Measurements from ENCODE around the gene C2CD4A. TPM values are rescaled to one million over a fixed set of nuclear protein-coding genes. Genes with fewer than 3 reads are reported as not detected.

The C2CD4A gene
- polyA plus RNA-seq, 1 of the 3 experiments (the other 2 are of a cell fraction): not detected

GRCh38 chr15:62071711-62072308, 5.0 kb downstream of the C2CD4A start:
- ChIA-PET CTCF (interaction anchor here (0.6 to 3.7 kb wide), 20 partner anchors 11 to 268 kb away, joined by 3 to 20 read pairs (median 4); partner anchors contain the start of genes C2CD4B and VPS13C), POLR2A (no interaction called here)
- Histone ChIP-seq H2AFZ (ENCODE audit: low read depth) (no peak overlapping the region), H3K27me3 (ENCODE audit: insufficient read depth) (no peaks in the 10 kb centered on the region), H3K4me1 (ENCODE audit: control insufficient read depth in 1 of 2, insufficient read depth in 2 of 2, low read depth in 1 of 2, low read length in 1 of 2) (no peaks in the 10 kb centered on the region; a peak in 1 of 4 replicates), H3K27ac (ENCODE audit: low read depth in 2 of 2, low read length in 1 of 2) (no peak overlapping the region), H3F3A (replicated peaks; ENCODE audit: insufficient read depth) (peaks cover 10% of the 10 kb centered on the region), H3K9me3 (no peaks in the 10 kb centered on the region), H3K9ac (no peak overlapping the region), H4K20me1 (ENCODE audit: insufficient read depth) (no peaks in the 10 kb centered on the region), H3K9me2 (no peaks in the 10 kb centered on the region), H3K4me2 (no peak overlapping the region), H3K36me3 (replicated peaks in 1 of 2; ENCODE audit: control insufficient read depth in 1 of 2, insufficient read depth in 2 of 2, low read length in 1 of 2) (no peaks in the 10 kb centered on the region), H3K79me2 (ENCODE audit: insufficient read depth) (no peaks in the 10 kb centered on the region), H3K4me3 (ENCODE audit: low read depth in 2 of 2, low read length in 1 of 2) (no peak overlapping the region)
- DNase-seq: peak; percentile 52
- TF ChIP-seq SIN3A (IDR thresholded peaks at IDR 0.05; ENCODE audit: borderline replicate concordance, low read depth, low read length): no peak
- TF ChIP-seq, protein P1, sequence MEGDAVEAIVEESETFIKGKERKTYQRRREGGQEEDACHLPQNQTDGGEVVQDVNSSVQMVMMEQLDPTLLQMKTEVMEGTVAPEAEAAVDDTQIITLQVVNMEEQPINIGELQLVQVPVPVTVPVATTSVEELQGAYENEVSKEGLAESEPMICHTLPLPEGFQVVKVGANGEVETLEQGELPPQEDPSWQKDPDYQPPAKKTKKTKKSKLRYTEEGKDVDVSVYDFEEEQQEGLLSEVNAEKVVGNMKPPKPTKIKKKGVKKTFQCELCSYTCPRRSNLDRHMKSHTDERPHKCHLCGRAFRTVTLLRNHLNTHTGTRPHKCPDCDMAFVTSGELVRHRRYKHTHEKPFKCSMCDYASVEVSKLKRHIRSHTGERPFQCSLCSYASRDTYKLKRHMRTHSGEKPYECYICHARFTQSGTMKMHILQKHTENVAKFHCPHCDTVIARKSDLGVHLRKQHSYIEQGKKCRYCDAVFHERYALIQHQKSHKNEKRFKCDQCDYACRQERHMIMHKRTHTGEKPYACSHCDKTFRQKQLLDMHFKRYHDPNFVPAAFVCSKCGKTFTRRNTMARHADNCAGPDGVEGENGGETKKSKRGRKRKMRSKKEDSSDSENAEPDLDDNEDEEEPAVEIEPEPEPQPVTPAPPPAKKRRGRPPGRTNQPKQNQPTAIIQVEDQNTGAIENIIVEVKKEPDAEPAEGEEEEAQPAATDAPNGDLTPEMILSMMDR (IDR thresholded peaks at IDR 0.05): peak; percentile 82
- TF ChIP-seq PBX3 (IDR thresholded peaks at IDR 0.05): no peak
- no peak for TF ChIP-seq MAX (IDR thresholded peaks at IDR 0.05; ENCODE audit: low read depth)
- TF ChIP-seq RAD21 (IDR thresholded peaks at IDR 0.05; ENCODE audit: low read length): peak; percentile 70
- TF ChIP-seq CHD2 (IDR thresholded peaks at IDR 0.05; ENCODE audit: low read length, partially characterized antibody): no peak
- TF ChIP-seq RXRA (IDR thresholded peaks at IDR 0.05; ENCODE audit: borderline replicate concordance, low read depth): no peak
- TF ChIP-seq USF1 (IDR thresholded peaks at IDR 0.05; ENCODE audit: borderline replicate concordance, low read depth): no peak
- TF ChIP-seq TAF1 (IDR thresholded peaks at IDR 0.05; ENCODE audit: borderline replicate concordance, low read depth, low read length): no peak
- peak; percentile 46 for TF ChIP-seq SMC3 (IDR thresholded peaks at IDR 0.05; ENCODE audit: low read depth, low read length)
- TF ChIP-seq, protein P2, sequence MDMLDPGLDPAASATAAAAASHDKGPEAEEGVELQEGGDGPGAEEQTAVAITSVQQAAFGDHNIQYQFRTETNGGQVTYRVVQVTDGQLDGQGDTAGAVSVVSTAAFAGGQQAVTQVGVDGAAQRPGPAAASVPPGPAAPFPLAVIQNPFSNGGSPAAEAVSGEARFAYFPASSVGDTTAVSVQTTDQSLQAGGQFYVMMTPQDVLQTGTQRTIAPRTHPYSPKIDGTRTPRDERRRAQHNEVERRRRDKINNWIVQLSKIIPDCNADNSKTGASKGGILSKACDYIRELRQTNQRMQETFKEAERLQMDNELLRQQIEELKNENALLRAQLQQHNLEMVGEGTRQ (IDR thresholded peaks at IDR 0.05; ENCODE audit: borderline replicate concordance, low read depth, low read length): no peak
- no peak for TF ChIP-seq YY1 (IDR thresholded peaks at IDR 0.05; ENCODE audit: low read depth)
- no peak for TF ChIP-seq JUND (IDR thresholded peaks at IDR 0.05)
- TF ChIP-seq REST (IDR thresholded peaks at IDR 0.05; ENCODE audit: low read depth, low read length): no peak
- TF ChIP-seq, protein P3, sequence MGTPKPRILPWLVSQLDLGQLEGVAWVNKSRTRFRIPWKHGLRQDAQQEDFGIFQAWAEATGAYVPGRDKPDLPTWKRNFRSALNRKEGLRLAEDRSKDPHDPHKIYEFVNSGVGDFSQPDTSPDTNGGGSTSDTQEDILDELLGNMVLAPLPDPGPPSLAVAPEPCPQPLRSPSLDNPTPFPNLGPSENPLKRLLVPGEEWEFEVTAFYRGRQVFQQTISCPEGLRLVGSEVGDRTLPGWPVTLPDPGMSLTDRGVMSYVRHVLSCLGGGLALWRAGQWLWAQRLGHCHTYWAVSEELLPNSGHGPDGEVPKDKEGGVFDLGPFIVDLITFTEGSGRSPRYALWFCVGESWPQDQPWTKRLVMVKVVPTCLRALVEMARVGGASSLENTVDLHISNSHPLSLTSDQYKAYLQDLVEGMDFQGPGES (IDR thresholded peaks at IDR 0.05; ENCODE audit: low read depth, low read length): no peak

Measured in SK-N-SH (cell line).